ENCODE measurements around the gene DIS3L2. TPM values are rescaled to one million over a fixed set of nuclear protein-coding genes. Genes with fewer than 3 reads are reported as not detected.
"Not testable (repeated sequence)": the region's sequence is repeated elsewhere in the genome, so short reads cannot be mapped to it uniquely, and the experiment has no call there.

The DIS3L2 gene
- total RNA-seq, 2 experiments from 2014 or later, result 25.7 to 30.9 TPM

DNA sequence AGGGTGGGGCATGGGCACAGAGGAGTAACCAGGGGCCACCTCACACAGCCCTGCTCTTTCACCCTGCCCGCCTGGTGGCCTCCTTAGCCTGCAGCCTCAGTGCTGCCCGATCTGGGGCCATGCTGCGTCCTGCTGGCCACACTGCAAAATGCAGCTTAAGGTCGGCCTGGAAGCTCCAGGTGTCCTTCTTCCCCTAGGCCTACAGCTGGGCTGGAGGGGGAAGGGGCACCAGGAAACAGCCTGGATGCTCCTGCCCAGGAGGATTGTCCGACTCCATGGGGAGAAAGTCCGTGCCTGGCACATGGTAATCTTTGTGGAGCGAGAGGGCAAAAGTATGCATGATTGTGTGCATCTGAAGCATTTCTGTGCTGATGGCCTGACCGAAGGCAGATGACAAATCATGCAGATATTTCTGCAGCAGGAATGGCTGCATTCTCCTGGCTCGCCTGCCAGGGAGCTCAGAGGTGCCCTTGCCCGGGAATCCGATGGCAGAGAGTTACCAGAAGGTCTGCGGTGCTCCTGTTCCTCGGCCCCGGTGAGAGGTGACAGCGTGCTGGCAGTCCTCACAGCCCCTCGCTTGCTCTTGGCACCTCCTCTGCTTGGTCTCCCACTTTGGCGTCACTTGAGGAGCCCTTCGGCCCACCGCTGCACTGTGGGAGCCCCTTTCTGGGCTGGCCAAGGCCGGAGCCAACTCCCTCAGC lies 404.3 kb downstream of the DIS3L2 start:
- Mint-ChIP-seq H3K4me3 (no peak overlapping the region), H3K4me1 (peaks cover 16% of the 10 kb centered on the region), H3K27ac (no peak overlapping the region), H3K27me3 (no peaks in the 10 kb centered on the region), H3K36me3 (no peaks in the 10 kb centered on the region), H3K9me3 (peaks cover 2% of the 10 kb centered on the region)
- no peak for DNase-seq

DNA sequence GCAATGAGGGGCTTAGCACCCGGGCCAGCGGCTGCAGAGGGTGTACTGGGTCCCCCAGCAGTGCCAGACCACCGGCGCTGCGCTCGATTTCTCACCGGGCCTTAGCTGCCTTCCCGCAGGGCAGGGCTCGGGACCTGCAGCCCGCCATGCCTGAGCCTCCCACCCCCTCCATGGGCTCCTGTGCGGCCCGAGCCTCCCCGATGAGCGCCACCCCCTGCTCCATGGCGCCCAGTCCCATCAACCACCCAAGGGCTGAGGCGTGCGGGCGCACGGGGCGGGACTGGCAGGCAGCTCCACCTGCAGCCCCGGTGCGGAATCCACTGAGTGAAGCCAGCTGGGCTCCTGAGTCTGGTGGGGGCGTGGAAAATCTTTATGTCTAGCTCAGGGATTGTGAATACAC lies 404.9 kb downstream of the DIS3L2 start:
- H3K4me3 Mint-ChIP-seq, H3K9me3 Mint-ChIP-seq, H3K27ac Mint-ChIP-seq, H3K27me3 Mint-ChIP-seq, H3K36me3 Mint-ChIP-seq, DNase-seq: not testable (repeated sequence)
- H3K4me1 Mint-ChIP-seq, result peaks cover 16% of the 10 kb centered on the region

DNA sequence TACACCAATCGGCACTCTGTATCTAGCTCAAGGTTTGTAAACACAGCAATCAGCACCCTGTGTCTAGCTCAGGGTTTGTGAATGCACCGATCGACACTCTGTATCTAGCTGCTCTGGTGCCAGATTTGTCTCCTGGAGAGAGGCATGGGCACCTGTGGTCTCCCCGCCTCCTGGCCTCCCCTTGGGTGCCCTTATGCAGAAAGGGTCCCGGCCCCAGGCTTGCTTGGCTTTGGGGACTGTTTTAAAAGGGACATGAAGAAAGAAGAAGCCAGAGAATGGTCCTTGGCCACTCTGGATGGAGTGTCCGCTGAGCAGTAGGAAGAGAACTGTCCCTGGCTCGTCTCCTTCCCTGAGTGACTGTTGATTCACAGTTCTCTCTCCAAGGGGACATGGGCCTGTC lies 405.5 kb downstream of the DIS3L2 start:
- peaks cover 16% of the 10 kb centered on the region for H3K4me1 Mint-ChIP-seq
- no peak overlapping the region for H3K4me3 Mint-ChIP-seq
- H3K9me3 Mint-ChIP-seq, result peaks cover 2% of the 10 kb centered on the region
- no peak for DNase-seq
- no peak overlapping the region for H3K27ac Mint-ChIP-seq
- H3K27me3 Mint-ChIP-seq, result no peaks in the 10 kb centered on the region
- H3K36me3 Mint-ChIP-seq, result no peaks in the 10 kb centered on the region

DNA sequence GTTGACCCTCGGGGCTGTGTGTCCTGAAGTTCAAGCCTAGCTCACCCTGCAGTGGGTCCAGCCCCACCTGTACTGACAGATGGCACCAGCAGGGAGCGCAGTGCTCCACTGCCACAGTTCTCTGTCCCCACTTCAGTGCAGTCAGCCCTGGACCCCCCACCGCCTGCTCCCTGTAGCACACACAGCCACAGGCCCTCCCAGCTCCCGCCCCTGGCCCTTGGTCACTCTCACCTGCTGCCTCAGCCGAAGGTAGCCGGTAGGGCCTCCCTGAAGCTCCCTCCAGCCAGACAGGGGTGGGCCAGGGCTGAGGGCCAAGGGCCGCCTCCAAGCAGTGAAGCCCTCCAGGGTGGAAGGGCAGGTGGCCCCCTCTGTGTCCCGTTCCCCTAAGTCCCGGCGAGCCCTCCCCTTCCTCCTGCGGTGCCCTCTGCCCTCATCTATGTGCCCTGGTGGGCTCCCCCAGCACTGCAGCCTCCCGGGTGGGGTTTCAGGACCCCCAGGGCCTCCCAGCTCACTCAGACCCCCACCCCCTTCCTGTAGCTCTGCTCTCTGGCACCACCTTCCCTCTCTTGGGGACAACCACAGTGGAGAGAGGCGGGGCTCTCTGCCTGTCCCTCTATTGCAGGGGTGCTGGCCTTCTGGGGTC lies 406.2 kb downstream of the DIS3L2 start:
- Mint-ChIP-seq H3K4me1 (peaks cover 14% of the 10 kb centered on the region), H3K36me3 (no peaks in the 10 kb centered on the region), H3K27me3 (no peaks in the 10 kb centered on the region), H3K27ac (no peak overlapping the region), H3K4me3 (no peak overlapping the region), H3K9me3 (no peaks in the 10 kb centered on the region)
- no peak for DNase-seq

DNA sequence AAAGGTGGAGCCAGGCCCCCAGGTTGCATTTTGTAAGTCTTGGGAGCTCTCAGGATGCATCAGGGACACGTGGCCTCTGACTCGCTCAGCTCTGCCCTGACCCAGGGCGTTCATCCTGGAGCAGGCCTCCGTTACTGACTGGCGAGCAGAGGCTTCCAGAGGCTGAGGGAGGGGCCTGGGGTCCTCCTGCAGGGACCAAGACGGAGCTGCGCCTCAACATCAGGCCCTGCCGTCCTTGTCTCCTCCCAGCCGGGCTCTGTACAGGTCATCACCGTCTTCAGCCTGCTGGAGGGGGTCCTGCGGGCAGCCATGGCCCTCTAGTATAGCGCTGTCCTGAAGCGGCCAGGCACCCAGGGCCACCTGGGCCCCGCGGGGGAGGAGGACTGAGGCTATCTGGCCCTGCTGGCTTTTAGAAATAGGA lies 406.8 kb downstream of the DIS3L2 start:
- no peaks in the 10 kb centered on the region for H3K9me3 Mint-ChIP-seq
- H3K4me3 Mint-ChIP-seq, result no peak overlapping the region
- no peaks in the 10 kb centered on the region for H3K36me3 Mint-ChIP-seq
- DNase-seq, result no peak
- H3K4me1 Mint-ChIP-seq, result peaks cover 13% of the 10 kb centered on the region
- no peak overlapping the region for H3K27ac Mint-ChIP-seq
- no peaks in the 10 kb centered on the region for H3K27me3 Mint-ChIP-seq

DNA sequence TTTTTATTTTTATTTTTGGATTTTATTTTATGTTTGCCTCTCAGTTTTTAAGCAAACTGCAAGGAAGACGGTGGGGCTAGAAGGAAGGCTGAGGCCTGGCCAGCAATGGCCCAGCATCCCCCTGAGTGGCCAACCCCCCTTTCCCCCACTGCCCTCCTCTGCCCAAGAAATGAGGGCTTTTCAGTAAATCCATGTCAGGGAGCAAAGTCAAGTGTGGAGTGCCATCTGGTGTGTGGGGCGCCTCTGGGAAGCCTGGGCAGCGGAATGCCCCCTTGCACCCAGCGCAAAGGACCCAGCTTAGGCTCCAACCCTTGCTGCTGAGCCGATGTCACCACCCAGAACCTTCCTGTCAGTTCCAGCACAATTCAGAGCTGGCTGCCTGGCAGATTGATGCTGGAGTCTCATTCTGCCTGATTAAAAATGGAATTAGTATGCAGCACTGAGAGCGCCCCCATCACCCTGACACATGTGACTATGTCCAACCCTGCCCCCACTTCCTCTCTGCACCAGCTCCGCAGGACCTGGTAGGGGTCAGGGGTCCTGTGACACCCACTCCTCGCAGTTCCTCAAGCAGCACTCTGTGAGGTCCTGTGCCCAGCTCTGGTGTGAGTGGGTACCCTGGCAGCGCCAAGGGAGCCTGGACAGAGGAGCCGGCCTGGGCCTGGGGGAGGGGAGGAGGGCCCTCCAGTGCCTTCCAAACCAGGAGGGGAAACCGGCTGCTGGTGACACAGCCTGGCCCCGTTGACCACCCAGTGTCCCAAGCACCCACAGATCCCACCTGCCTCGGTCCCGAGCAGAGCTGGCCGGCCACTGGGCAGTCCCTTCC lies 407.8 kb downstream of the DIS3L2 start:
- Mint-ChIP-seq H3K4me1 (peaks cover 3% of the 10 kb centered on the region), H3K36me3 (no peaks in the 10 kb centered on the region), H3K4me3 (no peak overlapping the region), H3K27ac (no peak overlapping the region), H3K27me3 (no peaks in the 10 kb centered on the region), H3K9me3 (no peaks in the 10 kb centered on the region)
- no peak for DNase-seq

DNA sequence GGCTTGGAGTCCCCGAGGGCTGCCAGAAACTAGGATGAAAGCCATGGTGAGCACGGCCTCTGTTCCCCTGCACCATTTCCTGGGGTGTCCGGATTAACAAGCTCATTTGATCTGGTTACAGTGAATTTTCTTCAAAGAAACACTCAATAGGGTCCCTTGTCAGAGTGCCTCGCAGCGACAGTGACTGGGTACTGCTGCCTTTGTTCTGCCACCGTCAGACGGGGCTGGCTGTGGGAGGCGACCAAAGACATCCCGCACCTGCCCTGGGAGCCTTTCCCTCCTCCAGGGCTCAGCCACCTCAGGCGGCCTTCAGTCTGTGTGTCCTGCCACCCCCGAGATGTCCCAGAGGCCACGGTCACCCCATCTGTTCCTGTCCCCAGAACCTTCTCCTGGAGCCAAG lies 408.5 kb downstream of the DIS3L2 start:
- not testable (repeated sequence) for H3K9me3 Mint-ChIP-seq, DNase-seq, H3K27ac Mint-ChIP-seq, H3K4me3 Mint-ChIP-seq, H3K36me3 Mint-ChIP-seq, H3K27me3 Mint-ChIP-seq, H3K4me1 Mint-ChIP-seq

DNA sequence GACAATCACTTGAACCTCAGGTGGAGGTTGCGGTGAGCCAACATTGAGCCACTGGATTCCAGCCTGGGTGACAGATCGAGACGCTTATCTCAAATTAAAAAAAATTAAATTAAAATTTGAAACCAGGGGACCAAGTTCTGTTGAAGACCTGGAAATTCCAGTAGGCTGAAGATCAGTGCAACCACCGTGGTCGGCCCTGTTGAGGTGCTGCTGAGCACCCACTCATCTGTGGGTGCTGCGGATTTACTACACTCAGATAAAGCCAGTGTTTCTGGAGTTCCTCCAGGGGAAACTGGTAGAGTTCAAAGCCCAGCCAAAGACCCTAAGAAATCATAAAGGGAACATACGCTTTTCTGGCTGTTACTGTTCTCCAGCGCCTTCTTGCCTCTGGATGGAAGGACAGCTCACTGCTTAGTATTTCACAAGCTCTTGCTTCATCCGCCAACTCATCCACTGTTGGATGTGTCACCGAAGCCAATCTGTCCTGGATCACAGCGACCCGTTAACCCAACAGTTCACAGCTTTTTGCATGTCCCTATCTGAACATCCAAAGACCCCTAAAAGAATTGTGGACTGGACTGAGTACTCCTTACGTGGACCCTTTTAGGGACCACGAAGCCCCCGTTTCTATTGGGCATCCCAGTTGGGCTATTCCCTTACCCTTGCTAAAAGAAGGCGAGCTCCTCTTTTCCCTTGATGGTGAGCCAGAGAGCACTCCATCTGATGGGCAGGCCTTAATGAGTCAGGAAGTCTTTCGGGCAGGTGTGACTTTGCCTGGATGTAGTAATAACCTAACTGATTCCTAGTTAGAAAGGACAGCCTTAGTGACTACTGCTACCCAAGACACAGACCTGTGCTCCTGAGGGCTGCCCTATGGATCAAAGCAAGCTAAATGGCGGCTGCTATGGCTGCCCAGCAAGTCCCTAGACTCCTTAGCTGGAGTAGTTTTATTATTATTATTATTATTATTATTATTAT lies 411.0 kb downstream of the DIS3L2 start:
- Mint-ChIP-seq H3K27me3 (no peaks in the 10 kb centered on the region), H3K4me1 (no peaks in the 10 kb centered on the region), H3K4me3 (no peak overlapping the region), H3K27ac (no peak overlapping the region), H3K36me3 (no peaks in the 10 kb centered on the region), H3K9me3 (no peaks in the 10 kb centered on the region)
- no peak for DNase-seq

DNA sequence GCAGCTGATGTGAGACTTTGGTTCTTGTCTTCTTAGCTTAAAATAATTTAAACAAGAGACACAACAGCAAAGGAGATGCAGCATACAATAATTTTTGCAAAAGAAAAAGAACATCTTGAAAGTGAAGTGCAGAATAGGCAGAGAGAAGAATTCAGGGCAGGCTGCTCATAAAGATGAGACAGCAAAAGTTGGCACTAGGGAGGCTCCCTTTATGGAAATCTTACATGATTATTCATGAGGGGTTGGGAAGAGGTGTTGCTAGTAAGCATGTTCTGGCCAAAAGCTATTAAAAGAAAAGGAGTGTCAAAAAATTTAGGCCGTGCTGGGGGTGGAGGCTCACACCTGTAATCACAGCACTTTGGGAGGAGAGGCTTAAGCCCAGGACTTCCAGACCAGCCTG lies 412.8 kb downstream of the DIS3L2 start:
- no peak overlapping the region for H3K4me3 Mint-ChIP-seq
- H3K9me3 Mint-ChIP-seq, result no peaks in the 10 kb centered on the region
- no peaks in the 10 kb centered on the region for H3K4me1 Mint-ChIP-seq
- no peaks in the 10 kb centered on the region for H3K27me3 Mint-ChIP-seq
- H3K27ac Mint-ChIP-seq, result no peak overlapping the region
- no peaks in the 10 kb centered on the region for H3K36me3 Mint-ChIP-seq
- no peak for DNase-seq

DNA sequence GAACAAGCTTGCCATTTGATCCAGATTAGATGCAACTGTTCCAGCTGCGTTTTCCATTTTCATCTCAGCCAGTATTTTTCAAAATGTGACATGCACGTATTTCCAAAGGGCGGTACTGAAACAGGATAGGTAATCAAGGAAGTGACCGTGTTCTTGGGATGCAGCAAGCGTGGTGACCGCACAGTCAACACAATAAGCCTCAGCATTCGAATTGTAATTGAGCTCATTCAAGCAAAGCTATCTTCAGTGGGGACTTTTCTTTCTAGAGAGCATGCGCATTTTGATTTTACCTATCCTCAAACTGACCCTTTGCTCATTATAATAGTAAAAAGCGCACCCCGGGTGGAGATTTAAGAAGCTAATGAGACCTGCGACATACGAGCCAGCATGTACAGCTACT lies 413.7 kb downstream of the DIS3L2 start:
- no peaks in the 10 kb centered on the region for H3K9me3 Mint-ChIP-seq
- H3K36me3 Mint-ChIP-seq, result no peaks in the 10 kb centered on the region

DNA sequence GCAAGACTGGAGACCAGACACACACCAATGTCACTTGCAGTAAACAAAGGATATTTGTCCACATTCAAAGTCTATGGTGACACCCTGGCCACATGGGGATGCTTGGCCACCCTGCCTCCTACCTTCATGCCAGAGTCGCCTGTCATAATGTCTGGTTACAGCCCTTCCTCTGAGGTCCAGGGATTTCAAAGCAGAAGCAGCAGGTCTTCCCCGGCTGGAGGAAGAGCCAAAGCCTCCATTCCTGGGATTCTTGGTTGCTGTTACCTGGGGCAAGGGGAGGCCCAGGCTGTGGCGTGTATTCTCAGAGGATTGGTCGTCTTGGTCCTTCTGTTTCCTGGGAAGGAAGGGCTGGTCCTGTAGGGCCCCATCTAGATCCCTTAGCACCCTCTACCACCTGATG lies 414.7 kb downstream of the DIS3L2 start:
- no peaks in the 10 kb centered on the region for H3K27me3 Mint-ChIP-seq
- H3K4me3 Mint-ChIP-seq, result no peak overlapping the region
- no peaks in the 10 kb centered on the region for H3K4me1 Mint-ChIP-seq
- no peaks in the 10 kb centered on the region for H3K9me3 Mint-ChIP-seq
- H3K27ac Mint-ChIP-seq, result no peak overlapping the region
- no peak for DNase-seq
- H3K36me3 Mint-ChIP-seq, result no peaks in the 10 kb centered on the region

More for the DNA sequence above, 413.7 kb downstream of the DIS3L2 start:
- no peak overlapping the region for H3K4me3 Mint-ChIP-seq
- no peak for DNase-seq
- no peak overlapping the region for H3K27ac Mint-ChIP-seq
- no peaks in the 10 kb centered on the region for H3K4me1 Mint-ChIP-seq
- H3K27me3 Mint-ChIP-seq, result no peaks in the 10 kb centered on the region

DNA sequence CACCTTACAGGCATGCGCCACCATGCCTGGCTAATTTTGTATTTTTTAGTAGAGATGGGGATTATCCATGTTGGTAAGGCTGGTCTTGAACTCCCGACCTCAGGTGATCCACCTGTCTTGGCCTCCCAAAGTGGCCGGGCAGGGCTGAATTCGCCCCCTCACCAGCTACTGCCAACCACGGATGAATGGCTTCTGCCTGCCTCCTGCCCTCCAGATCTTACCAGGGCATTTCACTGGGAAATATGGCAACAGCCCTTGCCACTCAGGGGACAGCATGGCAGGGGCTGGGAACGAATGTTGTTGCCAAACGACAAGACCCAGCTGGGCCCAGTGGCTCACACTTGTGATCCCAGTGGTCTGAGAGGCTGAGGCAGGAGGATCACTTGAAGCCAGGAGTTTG lies 415.2 kb downstream of the DIS3L2 start:
- H3K9me3 Mint-ChIP-seq, result no peaks in the 10 kb centered on the region
- H3K4me3 Mint-ChIP-seq, result no peak overlapping the region
- H3K36me3 Mint-ChIP-seq, result no peaks in the 10 kb centered on the region
- no peak for DNase-seq
- no peak overlapping the region for H3K27ac Mint-ChIP-seq
- H3K4me1 Mint-ChIP-seq, result no peaks in the 10 kb centered on the region
- H3K27me3 Mint-ChIP-seq, result peaks cover under 1% of the 10 kb centered on the region

DNA sequence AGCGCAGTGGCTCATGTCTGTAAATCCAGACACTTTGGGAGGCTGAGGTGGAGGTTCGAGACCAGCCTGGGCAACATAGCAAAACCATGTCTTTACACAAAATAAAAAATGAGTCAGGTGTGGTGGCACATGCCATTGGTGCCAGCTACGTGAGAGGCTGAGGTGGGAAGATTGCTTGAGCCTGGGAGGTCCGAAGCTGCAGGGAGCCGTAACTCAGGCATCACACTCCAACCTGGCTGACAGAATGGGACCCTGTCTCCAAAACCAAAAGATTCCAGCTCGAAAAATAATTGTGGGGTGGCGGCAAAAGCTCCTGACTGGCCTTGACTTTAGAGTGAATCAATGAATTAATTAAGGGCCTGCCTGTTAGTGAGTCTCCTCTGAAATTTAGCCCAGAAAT lies 415.8 kb downstream of the DIS3L2 start:
- no peak overlapping the region for H3K27ac Mint-ChIP-seq
- DNase-seq, result no peak
- no peaks in the 10 kb centered on the region for H3K36me3 Mint-ChIP-seq
- H3K4me3 Mint-ChIP-seq, result no peak overlapping the region
- no peaks in the 10 kb centered on the region for H3K4me1 Mint-ChIP-seq
- H3K27me3 Mint-ChIP-seq, result peaks cover 6% of the 10 kb centered on the region
- no peaks in the 10 kb centered on the region for H3K9me3 Mint-ChIP-seq

DNA sequence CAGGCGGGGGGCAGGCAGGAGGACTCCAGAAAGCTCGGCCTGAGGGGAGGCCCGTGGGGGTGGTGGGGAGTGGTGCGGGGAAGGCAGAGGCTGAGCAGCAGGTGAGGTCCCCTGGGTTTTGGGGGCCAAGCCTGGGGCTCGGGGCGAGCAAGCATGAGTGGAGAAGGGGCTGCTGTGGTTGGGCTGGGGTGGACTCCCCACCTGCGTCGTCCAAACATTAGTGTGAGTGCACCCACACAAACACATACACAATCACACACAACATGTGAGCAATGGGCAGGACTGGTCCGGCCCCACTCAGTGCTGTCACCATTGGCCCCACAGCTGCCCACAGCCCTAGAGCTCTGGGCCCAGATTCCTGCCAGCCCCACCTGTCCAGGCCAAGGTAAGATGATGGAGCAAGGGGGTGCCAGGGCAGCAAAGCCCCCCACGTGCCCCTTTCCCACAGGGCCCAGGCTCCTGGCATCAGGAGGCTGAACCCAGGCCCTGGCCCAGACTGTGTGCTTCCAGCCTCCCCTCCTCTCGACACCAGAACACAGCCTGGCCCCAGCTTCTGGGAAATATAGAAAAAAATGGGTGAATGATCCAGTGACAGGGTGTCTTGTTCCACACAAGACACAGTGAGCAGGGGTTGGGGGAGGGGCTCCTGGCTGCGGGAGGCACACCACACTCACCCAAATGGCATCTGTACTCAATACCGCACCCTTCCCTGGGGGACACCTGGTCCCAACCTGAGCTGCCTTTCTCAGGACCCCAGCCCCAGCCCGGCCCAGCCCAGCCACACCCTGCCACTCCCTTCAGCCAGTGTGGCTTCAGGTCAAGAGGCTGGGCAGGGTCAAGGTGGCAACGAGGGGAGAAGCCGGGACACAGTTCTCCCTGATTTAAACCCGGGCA lies 416.6 kb downstream of the DIS3L2 start:
- Mint-ChIP-seq H3K27ac (no peak overlapping the region), H3K4me1 (no peaks in the 10 kb centered on the region), H3K9me3 (no peaks in the 10 kb centered on the region), H3K36me3 (no peaks in the 10 kb centered on the region), H3K27me3 (peaks cover 14% of the 10 kb centered on the region), H3K4me3 (no peak overlapping the region)
- DNase-seq, result no peak

Measured in activated naive CD8-positive, alpha-beta T cell treated with anti-CD3 and anti-CD28 coated beads for 36 hours (primary cell).